HG02571 (cell line): ENCODE measurements around the gene OR52E4.

Experiments used
- ATAC-seq: cut with Tn5 transposase; IDR thresholded peaks from one replicate; pipeline ENCODE4 v1.9.1; 2021; ENCODE audit warnings: mild to moderate bottlenecking, moderate library complexity; ENCODE audit not compliant: unreplicated experiment

Gene OR52E4

GRCh38 chr11:5928811-5929210 is 48.4 kb downstream of the OR52E4 start:
- ATAC-seq = no peak

- ATAC-seq = no peak
These were observed 49.3 kb downstream of the OR52E4 start for GRCh38 chr11:5929571-5930368.

- ATAC-seq = no peak
These were observed 50.2 kb downstream of the OR52E4 start for GRCh38 chr11:5930614-5931013.

- ATAC-seq = no peak
These were observed 50.6 kb downstream of the OR52E4 start for GRCh38 chr11:5931061-5931460.

- no peak for ATAC-seq
These were observed 52.2 kb downstream of the OR52E4 start for GRCh38 chr11:5932671-5933070.

- ATAC-seq = no peak
These were observed 52.7 kb downstream of the OR52E4 start for GRCh38 chr11:5933116-5933515.
